ENCODE data around the gene NRF1.

DNA sequence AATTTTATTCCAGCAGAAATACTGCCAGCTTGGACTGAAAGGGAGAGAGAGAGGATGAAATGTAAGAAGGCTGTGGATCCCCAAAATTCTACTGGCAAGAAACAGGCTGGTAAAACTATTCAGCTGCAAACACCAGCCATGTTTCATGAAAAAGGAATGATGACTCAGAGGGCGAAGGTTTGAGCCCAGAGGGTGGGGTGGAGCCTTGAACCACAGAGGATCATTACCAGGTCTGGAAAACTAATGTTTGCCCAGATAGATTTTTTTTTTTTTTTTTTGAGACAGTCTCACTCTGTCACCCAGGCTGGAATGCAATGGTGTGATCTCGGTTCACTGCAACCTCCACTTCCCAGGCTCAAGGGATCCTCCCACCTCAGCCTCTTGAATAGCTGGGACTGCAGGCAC is 41.7 kb upstream of the NRF1 start:
- TF ChIP-seq, protein P1, sequence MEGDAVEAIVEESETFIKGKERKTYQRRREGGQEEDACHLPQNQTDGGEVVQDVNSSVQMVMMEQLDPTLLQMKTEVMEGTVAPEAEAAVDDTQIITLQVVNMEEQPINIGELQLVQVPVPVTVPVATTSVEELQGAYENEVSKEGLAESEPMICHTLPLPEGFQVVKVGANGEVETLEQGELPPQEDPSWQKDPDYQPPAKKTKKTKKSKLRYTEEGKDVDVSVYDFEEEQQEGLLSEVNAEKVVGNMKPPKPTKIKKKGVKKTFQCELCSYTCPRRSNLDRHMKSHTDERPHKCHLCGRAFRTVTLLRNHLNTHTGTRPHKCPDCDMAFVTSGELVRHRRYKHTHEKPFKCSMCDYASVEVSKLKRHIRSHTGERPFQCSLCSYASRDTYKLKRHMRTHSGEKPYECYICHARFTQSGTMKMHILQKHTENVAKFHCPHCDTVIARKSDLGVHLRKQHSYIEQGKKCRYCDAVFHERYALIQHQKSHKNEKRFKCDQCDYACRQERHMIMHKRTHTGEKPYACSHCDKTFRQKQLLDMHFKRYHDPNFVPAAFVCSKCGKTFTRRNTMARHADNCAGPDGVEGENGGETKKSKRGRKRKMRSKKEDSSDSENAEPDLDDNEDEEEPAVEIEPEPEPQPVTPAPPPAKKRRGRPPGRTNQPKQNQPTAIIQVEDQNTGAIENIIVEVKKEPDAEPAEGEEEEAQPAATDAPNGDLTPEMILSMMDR (IDR thresholded peaks at IDR 0.05; ENCODE audit: low read length) = no peak
- TF ChIP-seq EZH2phosphoT487 (IDR thresholded peaks at IDR 0.05; ENCODE audit: low read length) (no peak), EZH2 (optimal IDR thresholded peaks at IDR 0.05; ENCODE audit: low read depth, low read length) (no peak)
